ENCODE results near the gene SAA2.
"Not testable (repeated sequence)": the region's sequence is repeated elsewhere in the genome, so short reads cannot be mapped to it uniquely, and the experiment has no call there.

Gene SAA2

DNA sequence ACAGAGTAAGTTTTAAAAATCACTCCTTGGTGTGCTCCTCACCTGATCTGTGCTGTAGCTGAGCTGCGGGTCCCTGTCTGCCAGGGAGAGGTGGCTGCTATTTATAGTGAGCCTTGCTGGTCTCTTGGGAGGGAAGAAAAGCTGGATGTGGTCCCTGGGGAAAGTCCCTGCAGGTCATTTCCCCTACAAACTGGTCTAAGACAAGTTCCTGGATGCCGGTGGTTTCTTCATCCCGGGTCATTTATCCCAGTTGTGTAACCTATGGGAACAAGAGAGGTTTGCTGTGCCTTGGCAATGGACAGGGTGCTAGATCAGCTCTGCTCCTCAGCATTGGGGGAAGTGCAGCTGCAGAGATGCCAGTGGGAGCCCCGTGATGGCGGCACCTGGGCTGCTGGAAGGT is at the start of gene SAA2:
Gene SAA2, minus strand, starts transcription at position 108 of the 400 bp plus-strand sequence. CDS start 657 bp downstream, outside the sequence.
- H3K9me3 Mint-ChIP-seq: peaks cover 0 to 3% of the 10 kb centered on the region in 2 donors
- ATAC-seq: no peak
- DNase-seq: no peak
- H3K4me1 Mint-ChIP-seq: peaks cover 23% of the 10 kb centered on the region
- no peak within 1 kb of the TSS for H3K4me3 Mint-ChIP-seq
- H3K27me3 Mint-ChIP-seq: peaks cover 9% of the 10 kb centered on the region
- peak within 1 kb of the TSS in 1 of 2 donors; percentile 77 for H3K27ac Mint-ChIP-seq

- Mint-ChIP-seq H3K4me3 (no peak overlapping the region), H3K27ac (no peak overlapping the region), H3K27me3 (no peaks in the 10 kb centered on the region), H3K9me3 (no peaks in the 10 kb centered on the region), H3K4me1 (no peaks in the 10 kb centered on the region)
- ATAC-seq: no peak
- no peak for DNase-seq
Measured at GRCh38 chr11:18295316-18295715, 46.8 kb upstream of the SAA2 start.

- Mint-ChIP-seq H3K9me3 (no peaks in the 10 kb centered on the region), H3K4me1 (no peaks in the 10 kb centered on the region), H3K27ac (no peak overlapping the region), H3K27me3 (no peaks in the 10 kb centered on the region), H3K4me3 (no peak overlapping the region)
- DNase-seq (no peak), ATAC-seq (peak; percentile 73)
Measured at GRCh38 chr11:18294862-18295261, 46.4 kb upstream of the SAA2 start.

- H3K9me3 Mint-ChIP-seq: no peaks in the 10 kb centered on the region
- no peak overlapping the region for H3K4me3 Mint-ChIP-seq
- H3K4me1 Mint-ChIP-seq: no peaks in the 10 kb centered on the region
- DNase-seq (no peak), ATAC-seq (no peak)
- no peaks in the 10 kb centered on the region for H3K27me3 Mint-ChIP-seq
- H3K27ac Mint-ChIP-seq: no peak overlapping the region
Measured at GRCh38 chr11:18288911-18289310, 40.4 kb upstream of the SAA2 start.

GRCh38 chr11:18285841-18286240 is 37.4 kb upstream of the SAA2 start:
- no peaks in the 10 kb centered on the region for H3K27me3 Mint-ChIP-seq
- no peaks in the 10 kb centered on the region for H3K9me3 Mint-ChIP-seq
- ATAC-seq (no peak), DNase-seq (no peak)
- no peak overlapping the region for H3K4me3 Mint-ChIP-seq
- peaks cover under 1% of the 10 kb centered on the region for H3K4me1 Mint-ChIP-seq
- no peak overlapping the region for H3K27ac Mint-ChIP-seq

DNA sequence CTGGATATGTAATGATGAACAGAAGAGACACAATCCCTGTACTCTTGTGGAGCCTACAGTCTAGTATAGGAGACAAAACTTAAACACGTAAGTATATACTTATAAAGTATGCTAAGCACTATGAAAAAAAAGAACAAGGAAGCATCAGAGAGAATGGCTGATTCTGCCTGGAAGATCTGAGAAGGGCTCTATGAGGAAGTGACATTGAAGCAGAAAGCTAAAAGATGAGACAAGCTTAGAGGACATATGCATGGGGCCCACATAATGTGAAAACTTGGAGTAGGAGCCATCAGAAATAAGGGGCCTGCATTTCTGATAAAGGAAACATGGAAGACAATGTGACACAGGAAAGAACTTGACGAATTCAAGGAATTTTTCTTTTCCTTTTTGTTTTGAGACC is 34.2 kb upstream of the SAA2 start:
- Mint-ChIP-seq H3K27ac (peak overlapping the region in 1 of 2 donors; percentile 66), H3K4me3 (no peak overlapping the region), H3K4me1 (peaks cover 8% of the 10 kb centered on the region), H3K27me3 (no peaks in the 10 kb centered on the region), H3K9me3 (no peaks in the 10 kb centered on the region)
- DNase-seq (no peak), ATAC-seq (no peak)

- no peak for ATAC-seq
- H3K4me1 Mint-ChIP-seq: peaks cover 8% of the 10 kb centered on the region
- H3K9me3 Mint-ChIP-seq: no peaks in the 10 kb centered on the region
- no peaks in the 10 kb centered on the region for H3K27me3 Mint-ChIP-seq
- H3K4me3 Mint-ChIP-seq: no peak overlapping the region
- no peak for DNase-seq
- H3K27ac Mint-ChIP-seq: peak overlapping the region in 1 of 2 donors; percentile 65
Measured at GRCh38 chr11:18280438-18281045, 32.1 kb upstream of the SAA2 start.

- no peak for DNase-seq
- Mint-ChIP-seq H3K9me3 (no peaks in the 10 kb centered on the region), H3K4me3 (no peak overlapping the region), H3K27me3 (no peaks in the 10 kb centered on the region), H3K4me1 (peaks cover 8% of the 10 kb centered on the region), H3K27ac (no peak overlapping the region)
- no peak for ATAC-seq
Measured at GRCh38 chr11:18277565-18278271, 29.2 kb upstream of the SAA2 start.

DNA sequence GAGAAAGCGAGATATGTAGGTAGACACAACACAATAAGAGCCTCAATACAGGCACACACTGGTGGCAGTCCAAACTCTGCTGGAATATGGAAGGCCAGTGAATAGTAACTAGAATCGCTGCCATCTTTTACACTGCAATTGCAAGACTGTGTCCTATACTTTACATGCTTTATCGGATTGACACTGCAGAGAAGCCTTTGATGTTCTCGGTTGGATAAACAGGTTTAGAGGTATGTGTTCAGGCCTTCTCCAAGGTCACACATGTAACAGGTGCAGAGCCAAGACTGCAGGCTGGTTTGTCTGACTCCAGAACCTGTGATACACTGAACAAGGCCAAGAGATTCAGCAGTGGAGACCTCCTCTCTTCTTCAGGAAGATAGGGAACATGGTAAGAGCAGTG is 22.7 kb upstream of the SAA2 start:
- H3K27ac Mint-ChIP-seq: no peak overlapping the region
- ATAC-seq: no peak
- no peaks in the 10 kb centered on the region for H3K4me1 Mint-ChIP-seq
- no peak overlapping the region for H3K4me3 Mint-ChIP-seq
- no peaks in the 10 kb centered on the region for H3K27me3 Mint-ChIP-seq
- H3K9me3 Mint-ChIP-seq: no peaks in the 10 kb centered on the region
- DNase-seq: no peak

GRCh38 chr11:18270102-18270501 is 21.6 kb upstream of the SAA2 start:
- ATAC-seq (no peak), DNase-seq (no peak)
- Mint-ChIP-seq H3K9me3 (no peaks in the 10 kb centered on the region), H3K27ac (no peak overlapping the region), H3K4me3 (no peak overlapping the region), H3K27me3 (no peaks in the 10 kb centered on the region), H3K4me1 (no peaks in the 10 kb centered on the region)

GRCh38 chr11:18269252-18269651 is 20.8 kb upstream of the SAA2 start:
- not testable (repeated sequence) for DNase-seq, H3K4me3 Mint-ChIP-seq, ATAC-seq, H3K9me3 Mint-ChIP-seq, H3K27me3 Mint-ChIP-seq, H3K4me1 Mint-ChIP-seq, H3K27ac Mint-ChIP-seq

GRCh38 chr11:18267335-18268133 is 19.1 kb upstream of the SAA2 start:
- H3K27me3 Mint-ChIP-seq: peaks cover 14% of the 10 kb centered on the region
- not testable (repeated sequence) for H3K4me3 Mint-ChIP-seq, H3K27ac Mint-ChIP-seq, H3K4me1 Mint-ChIP-seq, DNase-seq, H3K9me3 Mint-ChIP-seq
- peak; percentile 57 for ATAC-seq

GRCh38 chr11:18265949-18266348 is 17.5 kb upstream of the SAA2 start, which contains the start of gene SAA1:
SAA1 (plus strand) TSS chr11:18266264; CDS start chr11:18266888, 624 bp downstream.
- no peak for DNase-seq
- no peak for ATAC-seq
- H3K4me1 Mint-ChIP-seq: no peaks in the 10 kb centered on the region
- peaks cover 14% of the 10 kb centered on the region for H3K27me3 Mint-ChIP-seq
- H3K27ac Mint-ChIP-seq: no peak within 1 kb of the TSS
- H3K4me3 Mint-ChIP-seq: no peak within 1 kb of the TSS
- H3K9me3 Mint-ChIP-seq: no peaks in the 10 kb centered on the region

- H3K4me1 Mint-ChIP-seq: no peaks in the 10 kb centered on the region
- H3K27me3 Mint-ChIP-seq: peaks cover 14% of the 10 kb centered on the region
- ATAC-seq: no peak
- H3K9me3 Mint-ChIP-seq: no peaks in the 10 kb centered on the region
- no peak for DNase-seq
- no peak overlapping the region for H3K4me3 Mint-ChIP-seq
- H3K27ac Mint-ChIP-seq: no peak overlapping the region
Measured at GRCh38 chr11:18264677-18265555, 16.4 kb upstream of the SAA2 start.

- no peaks in the 10 kb centered on the region for H3K4me1 Mint-ChIP-seq
- H3K27ac Mint-ChIP-seq: no peak overlapping the region
- H3K9me3 Mint-ChIP-seq: no peaks in the 10 kb centered on the region
- no peak overlapping the region for H3K4me3 Mint-ChIP-seq
- DNase-seq (no peak), ATAC-seq (no peak)
- peaks cover 14% of the 10 kb centered on the region for H3K27me3 Mint-ChIP-seq
Measured at GRCh38 chr11:18264035-18264434, 15.6 kb upstream of the SAA2 start.
